GM19468 (cell line): ENCODE measurements around the gene PPP2R2C.

ENCODE experiments used
- ATAC-seq: cut with Tn5 transposase; IDR thresholded peaks from one replicate; pipeline ENCODE4 v1.9.1; 2021; ENCODE audit warnings: mild to moderate bottlenecking, moderate library complexity, moderate number of reproducible peaks; ENCODE audit not compliant: unreplicated experiment; ENCODE audit errors: extremely low read depth

Gene PPP2R2C

DNA sequence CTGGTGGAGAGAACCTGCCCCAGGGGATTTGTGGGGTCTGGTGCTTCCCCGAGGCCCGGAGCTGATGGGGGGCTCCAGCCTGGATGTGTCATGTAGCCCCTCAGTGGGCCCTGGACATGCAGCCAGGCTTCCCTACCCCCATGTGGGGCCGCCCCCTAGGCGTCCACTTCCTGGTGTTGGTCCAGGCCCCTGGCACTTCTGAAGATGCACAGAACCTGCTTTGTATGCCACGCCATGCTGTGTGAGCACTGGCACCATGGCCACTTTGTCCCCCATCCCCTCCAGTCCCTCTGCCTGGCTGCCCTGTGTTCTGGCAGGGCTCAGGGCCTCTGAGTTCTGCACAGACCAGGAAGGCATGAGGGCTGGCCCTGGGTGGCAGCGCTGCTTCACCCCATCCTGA is 173.6 kb downstream of the PPP2R2C start:
- no peak for ATAC-seq

DNA sequence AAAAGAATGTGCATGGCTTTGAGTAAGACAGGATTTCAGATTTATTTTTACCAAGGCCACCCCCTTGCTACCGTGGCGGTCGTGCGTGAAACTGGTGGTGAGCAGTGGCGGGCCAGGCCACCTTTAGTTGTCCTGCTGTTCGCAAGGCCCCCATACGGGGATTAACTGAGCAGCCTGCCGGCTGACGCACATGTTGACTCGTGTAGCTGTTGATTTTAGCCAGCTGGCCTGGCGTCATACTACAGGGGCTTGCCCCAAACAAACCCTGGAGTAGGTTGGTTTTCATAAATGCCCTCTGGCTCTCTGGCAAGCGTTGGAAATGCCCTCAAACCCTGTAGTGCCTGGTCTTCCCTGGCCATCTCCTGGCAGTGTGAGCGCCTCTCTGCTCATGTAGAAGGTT is 174.4 kb downstream of the PPP2R2C start:
- ATAC-seq: no peak

DNA sequence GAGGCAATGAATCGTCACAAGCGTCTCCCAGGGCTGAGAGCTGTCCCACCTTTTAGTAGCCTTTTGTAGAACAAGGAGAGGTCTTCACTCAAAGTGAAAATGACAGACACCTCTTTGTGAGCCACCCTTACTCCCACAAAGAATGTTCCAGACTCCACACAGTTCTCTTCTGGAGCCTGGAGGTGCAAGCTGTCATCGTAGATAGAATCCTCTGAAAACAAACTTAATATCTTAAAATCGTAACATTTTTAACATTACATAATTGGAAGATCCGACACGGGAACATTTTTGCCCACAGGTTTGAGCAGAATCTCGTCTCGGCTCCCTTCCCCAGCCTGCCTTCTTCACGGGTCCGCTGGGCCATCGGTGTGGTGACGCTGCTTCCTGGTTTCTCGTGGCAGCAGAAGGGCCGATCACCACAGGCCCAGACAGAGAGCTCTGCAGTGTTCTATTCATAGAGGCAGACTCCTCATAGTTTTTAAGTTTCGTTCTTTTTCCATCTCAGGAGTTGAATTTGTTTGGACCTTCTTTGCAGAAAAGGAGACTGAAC is 175.1 kb downstream of the PPP2R2C start:
- ATAC-seq: no peak

DNA sequence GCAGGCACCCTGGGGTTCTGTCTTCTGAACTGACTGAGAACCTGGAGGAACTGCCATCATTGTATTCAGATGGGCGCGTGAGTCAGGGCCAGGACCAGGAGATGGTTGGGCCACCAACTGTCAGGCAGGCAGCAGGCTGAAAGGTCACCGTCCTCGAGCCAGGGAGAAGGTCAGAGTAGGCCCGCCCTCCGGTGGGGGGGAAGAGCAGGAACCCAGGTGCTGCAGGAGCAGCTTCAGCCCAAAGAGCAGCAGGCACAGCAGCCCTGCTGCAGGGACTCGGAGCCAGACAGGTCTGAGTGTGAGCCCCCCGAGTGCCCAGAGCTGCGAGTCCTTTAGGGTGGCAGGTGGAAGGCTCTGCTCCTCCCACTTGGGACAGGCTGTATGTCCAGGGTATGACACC is 176.4 kb downstream of the PPP2R2C start:
- no peak for ATAC-seq

DNA sequence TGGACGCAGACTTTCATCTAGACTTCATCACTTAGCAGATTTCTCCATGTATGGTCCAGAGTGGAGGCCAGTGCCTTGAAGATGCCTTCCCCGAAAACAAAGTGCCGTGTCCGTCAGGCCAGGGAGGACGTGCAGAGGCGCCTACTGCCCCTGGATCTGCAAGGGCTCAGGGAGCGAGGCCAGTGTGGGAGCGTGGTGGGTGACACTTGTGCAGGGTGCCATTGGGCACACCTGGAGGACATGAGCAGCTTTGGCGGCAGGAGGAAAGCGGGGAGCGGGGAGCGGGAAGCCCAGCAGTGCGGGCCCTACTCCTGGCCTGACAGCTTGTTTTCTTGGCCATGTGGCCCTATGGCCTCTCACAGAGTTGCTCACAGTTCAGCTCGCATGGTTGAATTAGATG is 176.9 kb downstream of the PPP2R2C start:
- ATAC-seq: no peak

DNA sequence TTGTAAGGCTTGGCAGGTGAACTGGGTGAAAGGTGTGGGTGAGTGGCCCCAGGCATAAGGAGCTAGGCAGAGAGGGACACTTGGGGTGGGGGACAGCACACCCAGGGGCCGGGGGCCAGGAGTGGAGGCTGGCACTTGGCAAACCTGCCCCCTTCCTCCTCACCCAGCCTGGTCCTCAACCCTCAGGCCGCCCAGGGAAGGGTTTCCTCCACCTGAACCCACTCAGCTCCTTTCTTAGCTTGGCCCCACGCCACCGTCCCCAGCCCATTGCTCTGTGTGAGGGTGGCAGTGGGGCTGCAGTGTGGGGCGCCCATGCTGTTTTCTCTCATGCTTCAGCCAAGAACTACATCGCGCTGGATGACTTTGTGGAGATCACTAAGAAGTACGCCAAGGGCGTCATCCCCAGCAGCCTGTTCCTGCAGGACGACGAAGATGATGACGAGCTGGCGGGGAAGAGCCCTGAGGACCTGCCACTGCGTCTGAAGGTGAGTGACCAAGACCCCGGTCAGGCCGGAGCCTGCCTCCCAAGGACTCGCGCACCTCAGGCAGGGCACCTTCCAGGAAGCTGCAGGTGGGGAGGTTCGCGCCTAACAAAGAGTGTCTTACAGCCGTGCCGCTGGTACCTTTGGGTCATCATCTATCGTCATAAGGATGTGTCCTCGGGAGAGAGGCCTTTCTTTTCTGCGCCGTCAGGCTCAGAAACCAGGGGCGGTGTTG is 177.6 kb downstream of the PPP2R2C start:
- ATAC-seq: no peak

DNA sequence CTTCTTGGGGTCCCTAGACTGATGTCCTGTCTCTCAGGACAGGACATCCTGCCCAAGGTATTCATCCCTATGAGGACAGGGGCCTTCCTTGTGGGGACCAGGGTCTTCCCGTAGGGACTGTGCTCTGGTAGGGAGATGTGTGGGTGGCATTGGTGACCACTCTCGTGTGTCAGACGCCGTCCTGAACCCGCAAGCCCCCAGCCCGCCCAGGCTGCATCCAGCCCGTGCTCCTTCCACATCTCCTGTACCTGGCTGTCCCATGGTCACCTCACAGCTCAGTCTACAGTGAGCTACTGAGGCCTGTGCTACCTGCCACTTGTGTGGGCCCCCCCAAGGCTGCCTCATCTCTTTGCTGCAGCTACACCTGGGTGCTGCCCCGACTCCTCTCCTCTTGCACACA is 178.8 kb downstream of the PPP2R2C start:
- ATAC-seq: no peak

DNA sequence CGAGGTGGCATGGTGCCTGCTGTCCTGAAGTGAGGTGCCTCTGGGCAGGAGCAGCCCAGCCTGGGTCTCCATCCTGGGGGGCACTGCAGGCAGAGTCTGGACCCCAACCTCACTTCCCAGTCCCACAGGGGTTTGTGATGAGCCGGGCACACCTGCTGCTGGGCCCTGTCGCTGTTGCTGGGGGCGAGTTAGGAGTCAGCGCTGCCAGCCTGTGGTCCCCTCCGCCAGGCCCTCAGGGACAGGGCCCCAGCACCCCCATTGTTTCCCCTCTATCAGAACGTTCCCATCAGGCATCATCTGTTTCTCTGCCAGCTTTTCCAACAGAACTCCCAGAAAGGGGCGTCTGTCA is 179.3 kb downstream of the PPP2R2C start:
- no peak for ATAC-seq

DNA sequence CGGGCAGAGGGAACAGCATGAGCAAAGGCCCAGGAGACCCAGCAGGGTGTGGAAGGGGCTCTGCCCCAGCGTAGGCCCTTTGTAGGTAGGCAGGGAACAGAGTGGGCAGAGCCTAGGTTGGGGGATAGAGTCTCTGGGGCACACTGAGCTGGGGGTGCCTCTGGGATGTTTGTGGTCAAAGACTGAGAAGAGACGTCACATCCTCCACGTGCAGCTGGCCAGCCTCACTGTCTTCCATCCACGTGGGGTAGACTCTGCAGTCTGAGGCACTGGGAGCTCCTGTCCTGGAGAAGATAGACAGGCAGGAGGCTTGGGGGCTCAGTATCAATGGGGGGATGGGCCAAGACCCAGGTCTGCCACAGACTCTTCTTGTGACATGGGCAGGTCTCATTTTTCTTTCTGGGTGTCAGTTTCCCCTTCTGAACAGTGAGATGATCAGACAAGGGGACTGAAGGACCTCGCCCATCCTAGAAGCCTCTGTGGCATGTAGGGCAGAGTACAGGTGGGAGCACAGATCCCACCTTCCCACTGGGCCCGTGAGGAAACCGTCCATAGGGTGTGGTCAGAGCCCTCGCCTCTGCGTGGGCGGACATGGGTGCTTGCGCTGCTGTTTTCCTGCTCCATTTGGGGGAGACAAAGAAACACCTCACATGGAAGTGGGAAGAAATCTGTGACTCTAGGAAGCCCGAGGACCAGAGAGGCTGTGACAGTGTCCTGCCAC is 179.9 kb downstream of the PPP2R2C start:
- no peak for ATAC-seq

DNA sequence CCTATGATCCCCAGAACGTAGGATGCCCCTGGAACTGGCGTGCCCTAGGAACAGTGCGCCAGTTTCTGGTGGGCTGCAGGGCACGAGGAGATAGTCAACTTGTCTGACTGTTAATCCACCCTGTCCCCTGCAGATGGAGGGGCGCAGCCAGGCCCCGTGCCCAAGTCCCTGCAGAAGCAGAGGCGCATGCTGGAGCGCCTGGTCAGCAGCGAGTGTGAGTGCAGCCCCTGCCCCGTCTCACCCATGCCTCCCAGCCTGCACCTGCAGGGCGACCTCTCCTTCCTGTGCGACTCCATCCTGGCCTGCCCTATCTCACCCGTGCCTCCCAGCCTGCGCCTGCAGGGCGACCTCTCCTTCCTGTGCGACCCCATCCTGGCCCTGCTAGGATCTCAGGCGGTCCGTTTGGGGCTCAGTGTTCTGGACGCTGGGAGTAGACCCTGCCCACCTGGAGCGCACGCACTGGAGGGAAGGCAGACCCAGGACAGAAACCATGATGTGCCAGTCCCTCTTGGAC is 180.6 kb downstream of the PPP2R2C start:
- ATAC-seq: no peak

DNA sequence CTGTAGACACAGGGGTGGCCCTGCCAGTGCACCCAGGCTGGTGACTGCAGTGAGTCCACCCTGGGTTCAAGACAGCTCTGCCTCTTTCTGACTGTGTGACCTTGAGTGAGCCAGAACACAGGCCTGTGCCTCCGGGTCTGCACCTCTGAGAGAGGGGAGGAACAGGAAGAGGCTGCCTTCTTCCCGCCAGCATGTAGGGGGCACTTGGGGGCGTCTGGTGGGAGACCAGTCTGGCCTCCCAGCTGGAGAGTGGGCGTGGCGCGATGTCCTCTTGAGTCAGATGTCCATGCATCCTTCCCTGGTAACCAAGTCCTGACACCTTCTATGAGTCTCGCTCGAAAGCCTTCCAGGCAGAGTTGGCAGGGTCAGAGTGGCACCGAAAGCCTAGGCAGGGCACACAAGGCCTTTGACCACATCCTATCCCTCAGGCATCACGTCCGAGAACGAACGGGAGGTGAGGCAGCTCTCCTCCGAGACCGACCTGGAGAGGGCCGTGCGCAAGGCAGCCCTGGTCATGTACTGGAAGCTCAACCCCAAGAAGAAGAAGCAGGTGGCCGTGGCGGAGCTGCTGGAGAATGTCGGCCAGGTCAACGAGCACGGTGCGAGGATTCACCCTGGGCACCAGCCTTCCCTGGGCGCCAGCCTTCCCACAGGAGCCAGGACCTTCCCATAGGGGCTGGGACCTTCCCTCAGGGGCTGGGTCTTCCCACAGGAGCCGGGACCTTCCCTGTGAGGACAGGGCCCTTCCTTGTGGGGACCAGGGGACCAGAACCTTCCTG is 181.5 kb downstream of the PPP2R2C start:
- ATAC-seq: no peak

DNA sequence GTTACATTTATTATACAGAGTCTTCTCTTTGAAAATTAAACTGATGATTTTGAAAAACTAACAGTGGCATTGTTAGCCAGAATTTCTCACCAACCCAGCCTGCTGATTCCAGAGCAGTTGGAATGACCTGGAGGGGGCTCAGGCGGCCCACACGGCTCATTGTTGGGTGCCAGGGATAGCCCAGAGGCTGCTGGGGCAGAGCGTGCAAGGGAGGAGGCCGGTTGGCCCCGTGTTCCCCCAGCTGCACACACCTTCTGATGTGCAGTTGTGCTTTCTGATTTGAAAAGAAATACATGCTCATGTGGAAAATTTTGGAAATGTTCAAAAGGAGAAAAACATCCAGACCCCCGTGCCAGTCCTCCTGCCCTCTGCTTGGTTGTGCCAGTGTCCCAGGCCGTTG is 182.2 kb downstream of the PPP2R2C start:
- no peak for ATAC-seq

DNA sequence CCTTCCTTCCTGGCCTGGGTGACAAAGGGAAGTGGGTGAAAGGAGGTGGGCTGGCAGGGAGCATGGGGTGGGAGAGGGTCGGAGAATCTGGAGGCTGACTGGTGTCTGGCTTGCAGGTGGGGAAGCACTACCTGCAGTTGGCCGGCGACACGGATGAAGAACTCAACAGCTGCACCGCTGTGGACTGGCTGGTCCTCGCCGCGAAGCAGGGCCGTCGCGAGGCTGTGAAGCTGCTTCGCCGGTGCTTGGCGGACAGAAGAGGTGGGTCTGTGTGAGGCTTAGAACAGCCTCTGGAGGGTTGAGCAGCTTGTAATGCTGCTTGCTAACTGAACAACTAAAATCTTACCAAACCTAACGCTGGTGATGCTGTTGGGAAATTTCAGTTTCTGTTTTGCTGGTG is 183.5 kb downstream of the PPP2R2C start:
- ATAC-seq: no peak

DNA sequence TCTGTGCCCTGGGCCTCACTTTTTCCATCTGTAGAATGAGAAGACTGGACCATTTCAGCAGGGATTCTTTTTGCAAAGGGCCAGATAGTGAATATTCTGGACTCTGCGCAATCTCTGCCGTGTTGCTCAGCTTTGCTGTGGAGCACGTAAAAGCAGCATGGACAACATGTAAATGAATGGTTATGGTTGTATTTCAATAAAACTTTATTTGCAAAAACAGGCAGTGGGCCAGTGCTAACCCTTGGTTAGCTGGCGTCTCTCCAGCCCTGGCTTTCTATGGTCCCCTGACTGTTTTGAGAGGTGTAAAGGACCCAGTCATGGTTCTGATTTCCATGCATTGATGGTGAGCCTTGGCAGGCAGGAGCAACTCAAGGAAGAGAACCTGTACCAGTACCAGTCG is 184.1 kb downstream of the PPP2R2C start:
- no peak for ATAC-seq

DNA sequence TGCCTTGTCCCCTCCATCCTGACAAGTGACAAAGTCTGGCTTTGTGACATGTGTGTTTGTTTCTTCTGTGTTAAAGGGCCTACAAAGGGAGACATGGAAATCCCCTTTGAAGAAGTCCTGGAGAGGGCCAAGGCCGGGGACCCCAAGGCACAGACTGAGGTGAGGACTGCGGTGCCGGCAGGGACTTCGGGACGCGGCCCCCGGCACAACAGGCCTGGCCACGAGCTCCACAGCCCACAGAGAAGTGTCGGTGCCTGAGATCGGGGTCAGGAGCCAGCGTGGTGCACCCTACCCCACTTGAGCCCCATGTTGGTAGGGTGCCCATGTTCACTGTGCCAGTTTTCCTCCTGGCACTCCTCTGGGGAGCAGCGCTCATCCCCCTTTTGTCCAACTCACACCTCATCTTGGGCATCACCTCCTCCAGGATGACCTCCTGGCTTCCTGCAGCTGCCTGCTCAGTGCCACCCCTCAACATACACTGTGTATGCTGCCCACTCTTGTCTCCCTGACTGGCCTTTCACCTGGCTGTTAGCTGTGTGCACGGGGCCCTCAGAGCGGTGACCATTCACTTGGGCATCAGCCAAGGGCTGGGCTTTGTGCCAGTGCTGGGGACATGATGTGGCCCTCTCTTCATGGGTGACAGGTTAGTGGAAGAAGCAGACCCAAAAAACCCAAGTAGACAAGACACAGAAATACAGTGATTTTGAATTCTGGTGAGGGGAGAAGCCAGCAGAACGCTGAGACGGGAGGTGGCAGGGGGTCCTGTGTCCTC is 185.2 kb downstream of the PPP2R2C start:
- ATAC-seq: no peak

DNA sequence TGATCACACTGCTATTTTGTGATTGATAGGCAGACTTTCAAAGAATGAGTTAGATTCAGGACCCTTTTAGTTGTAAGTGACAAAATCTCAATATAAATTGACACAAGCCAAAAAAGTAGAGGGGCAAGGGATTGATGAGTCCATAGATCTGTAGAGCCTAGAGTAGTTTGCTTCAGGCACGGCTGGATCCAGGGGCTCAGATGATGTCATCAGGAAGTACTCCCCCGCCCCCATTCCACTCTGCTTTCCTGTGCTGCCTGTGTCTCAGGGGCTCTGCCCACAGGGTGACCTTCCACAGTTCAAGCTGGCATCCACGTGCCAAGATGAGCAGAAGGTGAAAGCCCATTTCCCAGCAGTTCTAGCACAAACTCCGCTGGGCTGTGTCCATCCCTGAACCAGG is 189.1 kb downstream of the PPP2R2C start:
- no peak for ATAC-seq

DNA sequence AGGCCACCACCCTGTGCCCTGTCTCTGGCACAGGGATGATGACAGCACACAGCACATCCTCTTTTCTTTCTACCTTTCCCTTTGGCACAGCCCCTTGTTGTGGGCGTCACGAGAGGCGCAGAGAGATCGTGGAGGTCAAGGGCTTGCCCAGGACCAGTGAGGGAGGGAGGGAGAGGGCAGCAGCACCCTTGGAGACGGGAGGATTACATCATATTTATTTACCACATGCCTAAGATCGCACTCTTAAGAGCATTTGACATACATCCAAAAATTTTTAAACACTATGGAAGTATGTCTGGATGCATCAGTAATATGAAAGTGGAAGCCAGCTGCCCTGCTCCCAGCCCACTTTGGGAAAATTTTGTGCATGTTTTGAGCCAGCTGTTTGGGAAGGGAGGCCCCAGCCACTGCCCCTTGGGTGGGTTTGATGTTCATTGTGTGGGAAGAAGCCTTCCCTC is 190.1 kb downstream of the PPP2R2C start:
- ATAC-seq: no peak

DNA sequence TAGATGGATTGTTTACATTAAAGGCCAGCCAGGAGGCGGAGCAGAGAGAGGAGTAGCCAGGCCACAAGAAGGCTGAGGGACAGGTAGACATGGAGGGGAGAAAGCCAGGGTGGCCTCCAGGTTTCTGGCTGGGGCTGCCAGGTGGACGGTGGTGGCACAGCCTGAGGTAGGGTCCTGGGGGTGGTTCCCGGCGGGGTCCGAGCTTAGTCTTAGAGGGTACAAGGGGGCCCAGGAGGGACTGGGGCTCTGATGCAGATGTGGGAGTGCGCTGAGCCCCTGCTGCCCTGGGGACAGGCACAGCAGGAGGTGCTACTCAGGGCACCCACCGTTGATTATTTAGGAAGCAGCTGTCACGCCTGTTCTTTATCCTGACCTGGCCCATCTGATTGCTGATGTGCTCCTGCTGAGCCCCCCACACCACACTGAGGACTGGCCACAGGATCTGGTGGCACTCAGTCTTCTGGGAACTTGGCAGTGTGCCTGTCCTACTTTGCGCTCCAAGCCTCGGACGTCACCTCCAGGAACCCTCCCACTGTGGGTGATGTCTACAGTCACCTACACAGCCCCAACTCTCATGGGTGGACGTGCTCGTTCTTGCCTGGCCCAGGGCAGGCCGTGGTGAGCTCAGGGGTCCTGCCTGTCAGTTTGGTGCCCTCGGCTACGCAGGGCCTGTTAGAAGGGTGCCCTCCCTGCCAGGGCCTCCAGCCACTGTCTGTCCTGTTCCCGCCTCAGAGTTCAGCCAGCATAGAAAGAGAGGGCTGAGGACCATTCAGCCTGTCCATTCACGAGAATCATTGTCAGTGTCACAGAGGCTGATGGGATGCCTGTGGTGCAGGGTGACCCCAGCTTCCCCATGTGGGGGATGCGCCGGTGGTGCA is 190.7 kb downstream of the PPP2R2C start:
- ATAC-seq: no peak

DNA sequence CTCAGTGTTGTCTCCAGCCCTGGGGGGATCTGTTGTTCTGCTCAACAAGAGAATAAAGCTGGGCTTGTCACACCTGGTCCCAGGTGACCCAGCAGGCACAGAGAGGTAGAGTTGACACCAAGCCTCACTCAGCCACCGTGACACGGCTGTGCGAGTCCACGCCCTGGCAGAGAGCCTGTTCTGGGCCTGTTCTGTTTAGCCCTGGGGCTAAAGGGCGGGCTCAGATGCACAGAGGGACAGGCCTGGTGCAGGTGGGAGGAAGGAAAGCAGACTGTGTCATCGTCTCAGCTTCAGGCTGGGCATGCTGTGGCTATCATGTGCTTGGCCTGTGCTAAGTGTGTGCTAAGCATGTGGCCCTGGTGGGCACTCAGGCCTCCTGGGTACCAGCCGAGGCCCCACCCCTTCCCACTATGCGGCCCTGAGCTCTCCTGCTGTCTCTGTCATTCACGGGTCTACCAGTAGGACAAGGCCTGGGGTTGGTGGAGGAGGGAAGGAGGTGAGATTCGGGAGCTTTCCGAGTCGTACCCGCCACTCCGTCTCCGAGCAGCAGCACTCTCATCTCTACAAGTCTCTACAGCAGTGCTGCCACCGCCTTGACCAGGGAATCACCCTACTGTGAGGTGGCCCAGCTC is 191.9 kb downstream of the PPP2R2C start:
- ATAC-seq: no peak
